ENCODE results near the gene MAD1L1. TPM values are rescaled to one million over a fixed set of nuclear protein-coding genes. Genes with fewer than 3 reads are reported as not detected.

Gene MAD1L1
- total and polyA plus RNA-seq, 2 of the 4 experiments (the other 2 are of a cell fraction) = 29.0 to 40.9 TPM

- CTCF ChIA-PET = no interaction called here
- WGBS, 2 experiments (ENCODE audit: extremely low coverage in 2 of 2, insufficient read length in 1 of 2) = no CpG with 5 or more reads among the region's 4 CpGs
- Histone ChIP-seq H4K20me1 (ENCODE audit: insufficient read depth, low read length) (no peaks in the 10 kb centered on the region), H4K8ac (ENCODE audit: low read depth in 2 of 2, low read length in 2 of 2) (no peak overlapping the region), H3K27me3 (ENCODE audit: control insufficient read depth, insufficient read depth, low read length) (no peaks in the 10 kb centered on the region), H2BK20ac (ENCODE audit: low read depth, low read length) (no peak overlapping the region), H2AFZ (replicated peaks; ENCODE audit: low read length, poor library complexity) (no peak overlapping the region), H3K23ac (ENCODE audit: low read depth, low read length) (no peak overlapping the region), H3K36me3 (ENCODE audit: control insufficient read depth, insufficient read depth, low read length) (peaks cover 4% of the 10 kb centered on the region), H3K27ac (ENCODE audit: insufficient read depth, low read length) (no peak overlapping the region), H3K56ac (ENCODE audit: extremely low read depth, insufficient read depth, low read length) (no peak overlapping the region), H2BK120ac (ENCODE audit: low read depth, low read length) (no peak overlapping the region), H2BK5ac (ENCODE audit: low read depth, low read length, poor library complexity, severe bottlenecking) (no peak overlapping the region), H3K4me1 (ENCODE audit: control insufficient read depth, insufficient read depth, low read length) (no peaks in the 10 kb centered on the region), H3K79me1 (ENCODE audit: low read depth in 1 of 2, low read length in 2 of 2) (peaks cover 16 to 41% of the 10 kb centered on the region in 2 experiments; a peak in 3 of 4 replicates), H2AK9ac (replicated peaks; ENCODE audit: low read depth, low read length, poor library complexity) (no peak overlapping the region), H3K4ac (ENCODE audit: low read depth, low read length) (no peak overlapping the region), H2AK5ac (ENCODE audit: low read depth, low read length) (no peak overlapping the region), H3K9ac (ENCODE audit: low read depth, low read length) (no peak overlapping the region), H3K9me3 (ENCODE audit: control insufficient read depth, insufficient read depth, low read length) (no peaks in the 10 kb centered on the region; the same call in 1 of the 2 replicates), H4K5ac (ENCODE audit: low read depth, low read length) (no peak overlapping the region), H3K4me2 (ENCODE audit: low read depth, low read length) (no peak overlapping the region), H3K14ac (replicated peaks; ENCODE audit: low read depth, low read length) (no peak overlapping the region), H3K4me3 (ENCODE audit: insufficient read depth, low read depth, low read length) (no peak overlapping the region), H2BK15ac (ENCODE audit: low read depth, low read length) (no peak overlapping the region), H3K18ac (ENCODE audit: low read depth, low read length) (no peak overlapping the region), H4K91ac (ENCODE audit: insufficient read depth, low read depth, low read length) (no peak overlapping the region), H3K9me1 (ENCODE audit: insufficient read depth, low read length) (peaks cover 3% of the 10 kb centered on the region; the same call in 1 of the 2 replicates)
- dilution Hi-C loops (cut with HindIII; ENCODE audit: low sequenced_read_pairs, unreplicated experiment) = no loop called here
- DNase-seq (no peak), ATAC-seq (ENCODE audit: low read depth) (no peak)
- POLR2A ChIA-PET (ENCODE audit: unreplicated experiment) = no interaction called here
- intact Hi-C loops (cut with micrococcal nuclease) = no loop called here
- TF ChIP-seq MXI1 (IDR thresholded peaks at IDR 0.05; ENCODE audit: borderline replicate concordance, low read depth, low read length) (no peak), POLR2A (IDR thresholded peaks at IDR 0.05; ENCODE audit: low read depth, low read length) (no peak), RFX5 (IDR thresholded peaks at IDR 0.05; ENCODE audit: low read depth, low read length) (no peak), CEBPB (IDR thresholded peaks at IDR 0.05; ENCODE audit: low read depth, low read length) (no peak), RCOR1 (IDR thresholded peaks at IDR 0.05; ENCODE audit: insufficient replicate concordance, low read length) (no peak), NFE2L2 (IDR thresholded peaks at IDR 0.05; ENCODE audit: low read depth, low read length) (no peak), MAZ (IDR thresholded peaks at IDR 0.05; ENCODE audit: borderline replicate concordance, low read depth, low read length) (no peak), CTCF (conservative IDR thresholded peaks at IDR 0.05; ENCODE audit: low read depth, low read length) (no peak), CHD1 (IDR thresholded peaks at IDR 0.05; ENCODE audit: low read depth, low read length) (no peak), MAFK (IDR thresholded peaks at IDR 0.05; ENCODE audit: low read depth, low read length) (no peak), SMC3 (IDR thresholded peaks at IDR 0.05; ENCODE audit: low read depth, low read length) (no peak)
- BruUV-seq (replicated peaks) = no TSS peak
- in situ Hi-C loops (cut with MboI; ENCODE audit: low sequenced_read_pairs) = no loop called here
Measured at GRCh38 chr7:2186166-2186565, 46.6 kb downstream of the MAD1L1 start.
